Amniotic epithelial cell (primary cell): ENCODE data around the gene TAF6.

Experiments
- DNase-seq: peaks from one replicate; pipeline ENCODE4 v3.0.0-alpha.2; 2010; ENCODE audit warnings: low read depth

The TAF6 gene

GRCh38 chr7:100120733-100121036 lies 1.5 kb upstream of the TAF6 start:
- DNase-seq, result no peak

GRCh38 chr7:100119970-100120732 lies 993 bp upstream of the TAF6 start:
- peak; percentile 29 for DNase-seq

- peak; percentile 35 for DNase-seq
Observed at GRCh38 chr7:100118388-100119071, 628 bp downstream of the TAF6 start.

GRCh38 chr7:100115026-100115425 lies 4.1 kb downstream of the TAF6 start:
- no peak for DNase-seq

GRCh38 chr7:100111914-100112313 lies 7.2 kb downstream of the TAF6 start:
- DNase-seq, result no peak

GRCh38 chr7:100111156-100111555 lies 8.0 kb downstream of the TAF6 start:
- DNase-seq, result no peak

- DNase-seq, result no peak
Observed at GRCh38 chr7:100109521-100110163, 9.5 kb downstream of the TAF6 start.

- DNase-seq, result no peak
Observed at GRCh38 chr7:100107890-100108289, 11.3 kb downstream of the TAF6 start.

- DNase-seq, result no peak
Observed at GRCh38 chr7:100107125-100107737, 11.9 kb downstream of the TAF6 start.

GRCh38 chr7:100106633-100107032 lies 12.5 kb downstream of the TAF6 start:
- DNase-seq, result no peak

GRCh38 chr7:100105534-100105933 lies 13.6 kb downstream of the TAF6 start:
- no peak for DNase-seq

- peak; percentile 100 for DNase-seq
Observed at GRCh38 chr7:100102950-100103840, 16.0 kb downstream of the TAF6 start.

GRCh38 chr7:100101016-100101862 lies 17.9 kb downstream of the TAF6 start, which contains the start of the genes AP4M1 and MCM7:
Gene AP4M1, plus strand, starts transcription at chr7:100101643. Its CDS starts 72 bp downstream, at chr7:100101715.
Gene MCM7, minus strand, starts transcription at chr7:100101397. Its CDS starts 103 bp downstream, at chr7:100101294.
- DNase-seq, result peak; percentile 99

- DNase-seq, result peak; percentile 98
Observed at GRCh38 chr7:100100420-100101015, 18.6 kb downstream of the TAF6 start.

GRCh38 chr7:100099452-100099851 lies 19.7 kb downstream of the TAF6 start:
- DNase-seq, result no peak

- DNase-seq, result no peak
Observed at GRCh38 chr7:100098913-100099312, 20.2 kb downstream of the TAF6 start.

GRCh38 chr7:100095704-100096103 lies 23.5 kb downstream of the TAF6 start:
- DNase-seq, result no peak

- no peak for DNase-seq
Observed at GRCh38 chr7:100095289-100095688, 23.9 kb downstream of the TAF6 start.

GRCh38 chr7:100093925-100094486 lies 25.2 kb downstream of the TAF6 start:
- DNase-seq, result no peak

- peak; percentile 31 for DNase-seq
Observed at GRCh38 chr7:100093498-100093897, 25.7 kb downstream of the TAF6 start.
